ENCODE results near the gene ISM2. TPM values are rescaled to one million over a fixed set of nuclear protein-coding genes. Genes with fewer than 3 reads are reported as not detected.

Gene ISM2
- total and polyA plus RNA-seq, 12 donors = 0.08 to 0.22 (median 0.14) TPM; not detected in 8

GRCh38 chr14:77511486-77512162 is 13.0 kb upstream of the ISM2 start:
- no peak overlapping the region for H3K4me3 ChIP-seq
- H3K27me3 ChIP-seq = no peaks in the 10 kb centered on the region
- H3K27ac ChIP-seq = no peak overlapping the region
- TF ChIP-seq CTCF (IDR thresholded peaks at IDR 0.05) (no peak), POLR2A (IDR thresholded peaks at IDR 0.05) (no peak)
- no peak for DNase-seq
- H3K9me3 ChIP-seq (replicated peaks in 1 of 3) = no peaks in the 10 kb centered on the region
- intact Hi-C loops (cut with DNase I) = no loop called here
- H3K4me1 ChIP-seq (replicated peaks in 1 of 2) = no peaks in the 10 kb centered on the region
- 87 to 90% (median 88%) methylated on average over 8 of the region's 8 CpGs for WGBS, 4 donors
- peaks cover 0 to 40% of the 10 kb centered on the region in 2 donors for H3K36me3 ChIP-seq (replicated peaks in 1 of 2)

GRCh38 chr14:77509366-77509765 is 10.8 kb upstream of the ISM2 start:
- peaks cover 0 to 38% of the 10 kb centered on the region in 2 donors for H3K36me3 ChIP-seq (replicated peaks in 1 of 2)
- intact Hi-C loops (cut with DNase I) = no loop called here
- H3K4me1 ChIP-seq (replicated peaks in 1 of 2) = no peaks in the 10 kb centered on the region
- no peaks in the 10 kb centered on the region for H3K27me3 ChIP-seq
- DNase-seq = no peak
- 86 to 95% (median 90%) methylated on average over 4 of the region's 4 CpGs for WGBS, 4 donors
- no peak overlapping the region for H3K27ac ChIP-seq
- no peak overlapping the region for H3K4me3 ChIP-seq
- no peaks in the 10 kb centered on the region for H3K9me3 ChIP-seq (replicated peaks in 1 of 3)
- TF ChIP-seq CTCF (IDR thresholded peaks at IDR 0.05) (no peak), POLR2A (IDR thresholded peaks at IDR 0.05) (no peak)

- 97 to 100% (median 99%) methylated on average over 3 of the region's 3 CpGs for WGBS, 4 donors
- DNase-seq = no peak
- no peaks in the 10 kb centered on the region for H3K4me1 ChIP-seq (replicated peaks in 1 of 2)
- intact Hi-C loops (cut with DNase I) = no loop called here
- H3K27me3 ChIP-seq = no peaks in the 10 kb centered on the region
- no peak overlapping the region for H3K27ac ChIP-seq
- no peaks in the 10 kb centered on the region for H3K9me3 ChIP-seq (replicated peaks in 1 of 3)
- TF ChIP-seq POLR2A (IDR thresholded peaks at IDR 0.05) = no peak
- TF ChIP-seq CTCF (IDR thresholded peaks at IDR 0.05) = no peak
- H3K4me3 ChIP-seq = no peak overlapping the region
- H3K36me3 ChIP-seq (replicated peaks in 1 of 2) = peaks cover 0 to 36% of the 10 kb centered on the region in 2 donors
These were observed 10.3 kb upstream of the ISM2 start for GRCh38 chr14:77508876-77509275.

GRCh38 chr14:77508249-77508648 is 9.6 kb upstream of the ISM2 start:
- TF ChIP-seq POLR2A (IDR thresholded peaks at IDR 0.05) (no peak), CTCF (IDR thresholded peaks at IDR 0.05) (no peak)
- Histone ChIP-seq H3K9me3 (replicated peaks in 1 of 3) (no peaks in the 10 kb centered on the region), H3K4me3 (no peak overlapping the region), H3K36me3 (replicated peaks in 1 of 2) (peaks cover 0 to 36% of the 10 kb centered on the region in 2 donors), H3K27ac (no peak overlapping the region), H3K4me1 (replicated peaks in 1 of 2) (no peaks in the 10 kb centered on the region), H3K27me3 (no peaks in the 10 kb centered on the region)
- WGBS, 4 donors = 60 to 73% (median 62%) methylated on average over 4 of the region's 4 CpGs
- intact Hi-C loops (cut with DNase I) = no loop called here
- peak in 4 of 7 donors; percentile 20 to 64 (median 53) for DNase-seq
